SK-N-MC (cell line): ENCODE results near the gene HERC4.
"Not testable (repeated sequence)": the region's sequence is repeated elsewhere in the genome, so short reads cannot be mapped to it uniquely, and the experiment has no call there.

Experiments used
- EZH2 ChIP-seq: fragments of 200-600 bp; sonication (generic); IDR thresholded peaks from one replicate; pipeline ENCODE4 v1.6.1; 2017; ENCODE audit warnings: antibody characterized with exemption
- POLR2AphosphoS5 ChIP-seq: IDR thresholded peaks from 2 replicates; pipeline ENCODE4 v1.6.1; 2012; ENCODE audit warnings: mild to moderate bottlenecking, low read depth, low read length, borderline replicate concordance

GRCh38 chr10:68076081-68076480 lies 998 bp upstream of the HERC4 start:
- TF ChIP-seq POLR2AphosphoS5, EZH2: not testable (repeated sequence)
